Eye (tissue), 1 donor: ENCODE data around the gene FAM53B.
"Not testable (repeated sequence)": the region's sequence is repeated elsewhere in the genome, so short reads cannot be mapped to it uniquely, and the experiment has no call there.

ENCODE experiments used
- DNase-seq: peaks from one replicate; pipeline ENCODE4 v3.0.0-alpha.2; 2015

Gene FAM53B

GRCh38 chr10:124626759-124627380 is 117.3 kb downstream of the FAM53B start:
- no peak for DNase-seq

DNA sequence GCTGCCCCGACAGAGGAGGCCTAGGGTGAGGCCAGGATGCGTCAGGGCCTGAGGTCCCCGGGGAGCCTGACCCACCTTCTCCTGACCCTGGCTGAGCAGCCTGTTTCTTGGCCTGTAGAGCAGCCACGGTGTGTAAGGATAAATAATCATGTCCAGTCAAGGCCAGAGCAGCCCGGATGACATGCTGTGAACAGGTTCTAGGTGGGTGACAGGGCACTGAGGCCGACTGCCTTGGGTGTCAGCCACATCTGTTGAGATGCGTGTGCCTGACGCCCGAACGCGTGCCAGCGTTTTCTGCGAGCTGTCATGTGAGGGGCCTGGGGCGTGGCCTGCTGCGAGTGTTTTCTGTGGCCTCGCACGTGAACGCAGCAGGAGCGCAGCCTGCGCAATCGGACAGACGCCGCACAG is 118.3 kb downstream of the FAM53B start:
- DNase-seq, result no peak

DNA sequence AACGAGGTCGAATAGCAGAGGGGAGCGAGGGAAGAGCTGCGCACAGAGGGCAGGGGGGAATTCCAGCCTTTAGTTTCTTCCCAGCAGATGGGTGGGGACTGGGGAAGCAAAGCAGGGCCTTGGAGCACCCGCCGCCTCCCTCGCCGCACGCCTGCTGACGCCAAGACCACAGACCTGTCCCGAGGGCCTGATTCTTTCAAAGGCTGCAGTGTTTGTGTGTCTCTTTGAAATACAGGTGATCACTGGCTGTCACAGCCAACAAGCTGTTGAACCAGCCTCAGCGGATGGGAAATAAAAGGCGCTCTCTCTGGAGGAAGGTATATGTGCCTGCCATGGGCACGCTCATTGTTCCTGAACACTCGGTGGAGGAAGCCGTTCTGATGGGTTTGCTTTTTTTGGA is 119.3 kb downstream of the FAM53B start:
- DNase-seq, result no peak

- no peak for DNase-seq
Measured at GRCh38 chr10:124624466-124624865, 119.7 kb downstream of the FAM53B start.

- DNase-seq, result no peak
Measured at GRCh38 chr10:124624006-124624405, 120.2 kb downstream of the FAM53B start.

GRCh38 chr10:124622866-124623536 is 121.2 kb downstream of the FAM53B start:
- DNase-seq, result no peak

DNA sequence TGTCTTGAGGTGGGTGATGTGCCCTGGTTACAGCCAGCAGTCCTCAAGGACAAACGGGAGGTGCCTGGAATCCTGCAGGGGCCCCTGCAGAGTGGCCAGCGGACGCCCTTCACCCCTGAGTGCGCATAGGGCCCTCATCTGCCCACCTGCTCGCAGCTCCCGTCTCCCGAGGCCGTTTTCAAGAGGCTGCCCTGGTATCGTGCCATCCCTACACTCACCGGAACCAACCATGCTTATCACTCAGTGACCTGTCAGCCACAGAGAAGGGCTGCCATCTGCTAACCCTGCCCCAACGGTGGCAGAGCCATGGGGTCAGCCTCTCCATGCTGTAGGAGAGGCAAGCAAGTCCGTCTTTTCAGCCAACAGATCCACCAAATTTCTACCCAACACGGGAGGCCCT is 122.0 kb downstream of the FAM53B start:
- no peak for DNase-seq

DNA sequence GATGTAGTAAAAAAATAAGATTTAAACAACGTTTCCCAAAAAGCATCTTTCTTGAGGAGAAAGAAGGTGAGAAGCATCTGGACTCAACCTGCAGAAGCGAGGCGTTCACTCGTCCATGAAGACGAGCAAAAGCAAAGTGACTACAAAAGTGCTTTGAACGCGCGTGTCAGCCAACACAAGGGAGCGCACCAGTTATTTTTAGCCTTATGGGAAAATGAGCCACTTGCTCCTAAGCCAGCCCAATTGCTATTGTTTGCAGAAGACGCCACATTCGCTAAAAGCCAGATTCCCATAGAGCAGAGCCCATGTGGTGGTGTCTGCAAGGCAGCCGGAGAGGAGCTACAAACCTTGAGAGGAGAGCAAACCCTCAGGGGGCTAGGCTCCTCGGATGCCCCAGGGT is 122.5 kb downstream of the FAM53B start:
- no peak for DNase-seq

DNA sequence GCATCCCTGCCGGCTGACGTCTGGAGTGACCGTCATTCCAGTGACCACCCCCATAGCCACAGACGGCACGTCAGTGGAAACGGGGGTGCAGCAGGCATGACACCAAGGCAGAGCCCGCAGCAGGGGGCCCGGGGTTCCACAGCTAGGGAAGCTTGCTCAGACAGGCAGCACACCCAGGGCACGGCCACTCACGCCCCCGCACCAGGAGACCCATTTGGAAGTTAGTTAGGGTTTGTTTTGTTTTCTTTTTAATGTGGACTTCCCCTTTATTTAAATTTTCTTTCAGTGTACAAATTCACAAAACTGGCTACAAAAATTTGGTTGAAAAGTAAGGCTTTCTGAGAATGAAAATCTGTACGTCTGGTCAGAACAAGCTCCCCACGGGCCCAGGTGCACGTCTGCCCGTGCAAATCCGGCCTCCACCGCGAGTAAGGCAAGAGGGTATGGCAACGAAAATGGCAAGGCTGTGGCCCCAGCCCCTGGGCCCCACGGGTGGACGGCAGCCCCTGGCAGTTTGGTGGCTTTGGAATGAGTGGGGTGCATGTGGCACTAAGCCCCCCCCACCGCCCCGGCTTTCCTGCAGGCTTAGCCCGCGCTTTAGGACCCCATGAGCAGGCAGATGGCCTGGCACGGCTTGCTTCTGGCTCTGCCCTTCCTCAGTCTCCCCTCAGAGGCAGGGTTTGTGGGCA is 124.2 kb downstream of the FAM53B start:
- no peak for DNase-seq

- no peak for DNase-seq
Measured at GRCh38 chr10:124619195-124619594, 125.0 kb downstream of the FAM53B start.

DNA sequence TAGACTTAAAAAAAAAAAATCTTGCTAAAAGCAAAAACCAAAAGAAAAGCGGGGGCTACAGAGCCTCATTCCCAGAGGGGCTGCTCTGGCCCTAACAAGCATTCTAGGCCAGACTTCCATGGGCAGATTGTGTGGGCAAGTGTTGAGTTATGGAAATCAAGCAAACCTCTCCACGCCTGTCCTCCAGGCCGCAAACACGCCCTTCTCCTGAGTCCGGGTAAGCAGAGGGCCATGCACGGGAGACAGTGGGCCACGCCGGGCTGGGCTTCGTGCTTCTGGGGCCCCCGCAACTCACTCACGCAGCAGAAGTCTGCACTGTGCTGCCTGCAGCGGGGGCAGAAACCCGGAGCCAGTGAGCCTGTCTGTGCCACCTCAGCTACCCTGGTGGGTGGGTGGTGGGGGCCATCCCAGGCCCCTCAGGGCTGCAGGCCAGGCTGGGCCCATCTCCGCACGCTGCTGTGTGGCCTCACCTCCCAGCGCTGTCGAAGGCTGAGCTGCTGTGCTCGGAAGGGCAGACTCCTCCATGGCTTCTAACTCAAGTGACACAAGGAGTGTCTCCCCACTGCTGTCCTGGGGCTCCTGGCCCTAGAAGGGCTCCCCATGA is 125.6 kb downstream of the FAM53B start:
- no peak for DNase-seq

DNA sequence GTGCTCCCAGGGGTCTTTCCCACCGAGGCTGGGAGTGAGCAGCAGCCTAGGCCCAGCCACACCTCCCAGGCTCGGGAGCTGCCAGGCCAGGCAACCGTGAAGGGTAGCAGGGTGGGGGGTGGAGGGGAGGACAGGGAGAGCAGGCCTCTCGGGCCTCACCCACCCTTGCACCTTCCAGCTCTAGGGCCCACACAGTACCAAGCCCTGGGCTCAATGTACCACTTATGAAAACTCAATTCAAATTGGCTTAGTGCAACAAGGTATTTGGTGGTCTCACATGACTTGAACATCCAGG is 127.4 kb downstream of the FAM53B start:
- DNase-seq, result no peak

- no peak for DNase-seq
Measured at GRCh38 chr10:124616040-124616835, 127.9 kb downstream of the FAM53B start.

DNA sequence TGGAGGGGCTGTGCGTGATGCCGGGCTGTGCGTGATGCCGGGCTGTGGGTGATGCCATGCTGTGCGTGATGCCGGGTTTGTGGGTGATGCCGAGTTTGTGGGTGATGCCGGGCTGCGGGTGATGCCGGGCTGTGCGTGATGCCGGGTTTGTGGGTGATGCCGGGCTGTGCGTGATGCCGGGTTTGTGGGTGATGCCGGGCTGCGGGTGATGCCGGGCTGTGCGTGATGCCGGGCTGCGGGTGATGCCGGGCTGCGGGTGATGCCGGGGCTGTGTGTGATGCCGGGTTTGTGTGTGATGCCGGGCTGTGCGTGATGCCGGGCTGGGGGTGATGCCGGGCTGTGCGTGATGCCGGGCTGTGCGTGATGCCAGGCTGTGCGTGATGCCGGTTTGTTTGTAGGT is 128.9 kb downstream of the FAM53B start:
- DNase-seq, result no peak

GRCh38 chr10:124614003-124614659 is 130.0 kb downstream of the FAM53B start:
- DNase-seq, result no peak

DNA sequence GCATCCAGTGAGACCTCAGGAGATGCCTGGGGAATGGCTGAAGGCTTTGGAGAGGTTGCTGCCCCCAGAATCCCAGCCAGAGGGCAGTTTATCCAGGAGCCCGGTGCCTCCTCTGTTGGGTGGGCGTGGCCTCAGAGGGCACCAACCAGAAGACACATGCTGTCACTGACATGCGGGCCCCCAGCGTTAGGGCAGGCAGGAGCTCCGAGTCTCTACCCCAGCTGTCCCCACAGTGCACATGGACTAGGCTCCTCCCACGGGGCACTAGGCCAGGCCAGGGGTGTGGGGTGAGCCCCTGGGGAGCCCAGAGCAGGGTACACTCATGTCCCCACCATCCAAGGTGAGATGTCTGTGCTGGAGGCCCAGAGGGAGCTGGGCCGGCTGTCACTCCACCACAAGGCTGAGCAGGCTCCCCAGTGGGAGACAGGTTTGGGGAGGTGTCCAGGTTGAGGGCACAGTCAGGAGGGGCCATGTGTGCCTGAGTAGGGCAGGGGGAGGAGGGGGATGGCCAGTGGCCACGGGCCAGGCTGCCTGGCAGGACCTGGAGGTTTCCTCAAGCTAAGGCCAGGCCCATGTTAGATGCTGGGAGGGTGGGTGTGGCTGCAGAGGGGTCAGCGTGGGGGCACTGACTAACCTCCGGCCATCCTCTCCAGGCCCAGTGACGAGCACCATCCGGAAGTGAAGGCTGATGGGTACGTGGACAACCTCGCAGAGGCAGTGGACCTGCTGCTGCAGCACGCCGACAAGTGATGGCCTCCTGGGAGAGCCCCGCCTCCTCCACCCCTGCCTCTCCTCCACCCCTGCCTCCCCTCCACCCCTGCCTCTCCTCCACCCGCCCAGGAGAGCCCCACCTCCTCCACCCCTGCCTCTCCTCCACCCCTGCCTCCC is 131.3 kb downstream of the FAM53B start:
- DNase-seq, result peak; percentile 53

DNA sequence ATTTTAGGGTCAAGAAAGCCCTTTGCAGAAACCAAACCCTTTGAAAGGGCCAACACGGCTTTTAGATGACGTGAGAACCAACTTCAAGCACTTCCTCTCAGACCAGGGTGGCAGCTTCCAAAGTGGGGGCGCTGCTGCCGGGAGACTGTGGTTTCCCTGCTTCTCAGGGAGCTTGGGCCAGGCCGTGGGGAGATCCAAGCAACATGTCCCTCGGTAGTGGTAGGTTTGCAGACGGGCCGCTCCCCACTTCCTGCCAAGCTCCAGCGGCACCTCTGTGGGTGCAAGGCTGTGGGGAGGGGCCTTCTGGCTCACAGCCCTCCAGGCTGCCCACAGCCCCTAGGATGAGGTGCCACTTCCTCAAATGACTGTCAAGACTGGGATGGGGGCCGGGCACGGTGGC is 132.4 kb downstream of the FAM53B start:
- DNase-seq, result no peak

DNA sequence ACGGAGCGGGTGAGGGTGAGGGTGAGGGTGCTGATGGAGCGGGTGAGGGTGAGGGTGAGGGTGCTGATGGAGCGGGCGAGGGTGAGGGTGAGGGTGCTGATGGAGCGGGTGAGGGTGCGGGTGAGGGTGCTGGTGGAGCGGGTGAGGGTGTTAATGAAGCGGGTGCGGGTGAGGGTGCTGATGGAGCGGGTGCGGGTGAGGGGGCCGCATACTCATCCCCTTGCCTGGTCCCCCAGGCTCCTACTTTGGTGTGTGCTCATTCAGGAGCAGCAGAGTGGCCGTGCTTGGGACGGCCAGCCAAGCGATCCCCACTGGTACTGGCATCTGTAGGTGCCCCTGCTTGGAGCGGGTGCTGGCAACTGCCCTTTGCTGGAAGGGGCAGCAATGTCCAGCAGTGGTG is 133.3 kb downstream of the FAM53B start:
- not testable (repeated sequence) for DNase-seq

DNA sequence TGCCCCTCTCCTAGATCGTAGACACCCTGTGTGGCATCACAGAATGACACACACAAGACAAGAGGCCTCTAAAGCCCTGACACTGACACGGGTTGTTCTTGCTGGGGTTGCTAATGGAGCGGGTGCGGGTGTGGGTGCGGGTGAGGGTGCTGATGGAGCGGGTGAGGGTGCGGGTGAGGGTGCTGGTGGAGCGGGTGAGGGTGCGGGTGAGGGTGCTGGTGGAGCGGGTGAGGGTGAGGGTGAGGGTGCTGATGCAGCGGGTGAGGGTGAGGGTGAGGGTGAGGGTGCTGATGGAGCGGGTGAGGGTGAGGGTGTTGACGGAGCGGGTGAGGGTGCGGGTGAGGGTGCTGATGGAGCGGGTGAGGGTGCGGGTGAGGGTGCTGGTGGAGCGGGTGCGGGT is 134.0 kb downstream of the FAM53B start:
- DNase-seq, result not testable (repeated sequence)

- no peak for DNase-seq
Measured at GRCh38 chr10:124609698-124610097, 134.5 kb downstream of the FAM53B start.

- DNase-seq, result no peak
Measured at GRCh38 chr10:124608093-124608721, 136.0 kb downstream of the FAM53B start.
